Occipital lobe (tissue), 2 donors: ENCODE measurements around the gene KRT79. TPM values are rescaled to one million over a fixed set of nuclear protein-coding genes. Genes with fewer than 3 reads are reported as not detected.

Experiments used
- DNase-seq: peaks from one replicate; lab custom pipeline; 2025; lab: John Stamatoyannopoulos, UW
- total RNA-seq: library from RNA; depleted of rRNA; stranded (reverse); fragments of >200 nt; gene quantifications from one replicate; pipeline ENCODE4 v1.2.3, GENCODE V29; 2014

Gene KRT79
- total RNA-seq, 1 donor from 2014 or later: not detected

- no peak for DNase-seq
Observed at GRCh38 chr12:52819731-52820510, 14.2 kb downstream of the KRT79 start.

DNA sequence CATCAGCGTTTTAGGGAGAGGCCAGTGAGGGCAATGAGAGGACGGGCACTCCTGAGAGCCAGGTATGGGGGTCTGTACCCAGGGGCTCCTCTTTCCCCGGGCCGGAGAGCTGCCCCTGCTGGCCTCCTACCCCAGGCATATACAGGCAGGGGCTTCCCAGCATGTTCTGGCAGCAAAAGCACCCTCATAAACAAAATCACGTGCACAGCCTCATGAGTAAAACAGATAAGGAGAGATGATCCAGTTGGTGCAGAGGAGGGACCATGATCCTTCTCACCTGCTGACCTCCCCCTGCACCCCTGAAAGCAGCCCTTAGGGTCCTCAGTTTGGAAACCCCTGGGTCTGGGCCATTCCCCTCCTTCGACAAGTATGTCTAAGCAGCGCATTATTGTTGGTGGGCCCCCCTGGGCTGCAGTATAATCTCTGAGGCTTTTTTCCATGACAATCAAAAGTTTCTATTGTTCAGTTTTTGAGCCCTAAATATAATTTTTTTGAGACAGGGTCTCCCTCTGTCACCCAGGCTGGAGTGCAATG lies 15.2 kb downstream of the KRT79 start:
- no peak for DNase-seq

DNA sequence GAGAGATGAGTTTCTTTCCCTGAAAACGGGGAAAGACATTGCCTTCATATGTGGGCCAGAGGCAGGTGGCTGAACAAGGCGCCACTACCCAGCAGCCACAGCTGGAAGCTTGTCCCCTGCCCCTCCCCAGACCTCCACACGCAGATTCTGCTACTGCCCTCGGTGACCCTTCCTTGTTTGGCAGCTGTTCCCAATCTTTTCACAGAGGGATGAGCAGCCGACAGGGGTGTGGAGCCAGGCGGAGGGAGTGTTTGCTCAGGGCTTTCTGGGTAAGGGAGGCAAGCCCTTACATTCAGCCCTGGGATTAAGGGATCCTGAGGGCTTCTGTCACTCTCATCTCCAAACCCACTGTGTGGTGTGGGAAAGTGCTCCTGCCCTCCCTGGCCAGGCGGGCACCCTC lies 15.7 kb downstream of the KRT79 start:
- DNase-seq: no peak

- DNase-seq: no peak
Observed at GRCh38 chr12:52817699-52818238, 16.3 kb downstream of the KRT79 start.

GRCh38 chr12:52817003-52817698 lies 17.0 kb downstream of the KRT79 start:
- no peak for DNase-seq

- no peak for DNase-seq
Observed at GRCh38 chr12:52815676-52816588, 18.2 kb downstream of the KRT79 start.

DNA sequence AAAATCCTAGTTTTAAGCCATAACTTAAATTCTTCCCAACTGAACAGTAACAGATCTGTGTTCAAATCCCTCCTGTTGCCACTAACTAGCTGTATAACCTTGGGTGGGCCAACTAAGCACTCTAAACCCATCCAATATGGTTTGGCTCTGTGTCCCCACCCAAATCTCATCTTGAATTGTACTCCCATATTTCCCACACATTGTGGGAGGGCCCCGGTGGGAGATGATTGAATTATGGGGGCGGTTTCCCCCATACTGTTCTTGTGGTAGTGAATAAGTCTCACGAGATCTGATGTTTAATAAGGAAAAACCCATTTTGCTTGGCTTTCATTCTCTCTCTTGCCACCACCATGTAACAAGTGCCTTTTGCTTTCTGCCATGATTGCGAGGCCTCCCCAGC lies 18.9 kb downstream of the KRT79 start:
- no peak for DNase-seq

DNA sequence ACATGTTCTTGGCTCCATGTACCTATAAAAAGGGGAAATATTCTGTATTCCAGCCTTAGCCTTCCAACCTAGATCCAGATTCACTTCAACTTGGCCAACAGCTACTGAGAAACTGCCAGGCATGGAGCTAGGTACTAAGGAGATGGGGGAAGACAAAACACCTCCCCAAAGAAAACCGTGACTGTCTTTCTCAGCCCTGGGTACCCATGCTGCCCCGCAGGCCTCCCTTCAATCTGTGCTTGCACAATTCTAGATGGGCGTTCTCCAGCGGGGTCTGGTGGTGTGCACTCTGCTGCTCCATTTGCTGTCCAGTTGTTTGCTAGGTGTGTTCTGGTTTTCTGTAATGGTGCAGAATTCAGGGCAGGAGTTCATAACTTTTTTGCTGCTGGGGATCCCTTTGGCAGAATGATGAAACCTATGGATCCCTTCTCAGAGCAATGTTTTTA lies 19.4 kb downstream of the KRT79 start:
- DNase-seq: no peak

DNA sequence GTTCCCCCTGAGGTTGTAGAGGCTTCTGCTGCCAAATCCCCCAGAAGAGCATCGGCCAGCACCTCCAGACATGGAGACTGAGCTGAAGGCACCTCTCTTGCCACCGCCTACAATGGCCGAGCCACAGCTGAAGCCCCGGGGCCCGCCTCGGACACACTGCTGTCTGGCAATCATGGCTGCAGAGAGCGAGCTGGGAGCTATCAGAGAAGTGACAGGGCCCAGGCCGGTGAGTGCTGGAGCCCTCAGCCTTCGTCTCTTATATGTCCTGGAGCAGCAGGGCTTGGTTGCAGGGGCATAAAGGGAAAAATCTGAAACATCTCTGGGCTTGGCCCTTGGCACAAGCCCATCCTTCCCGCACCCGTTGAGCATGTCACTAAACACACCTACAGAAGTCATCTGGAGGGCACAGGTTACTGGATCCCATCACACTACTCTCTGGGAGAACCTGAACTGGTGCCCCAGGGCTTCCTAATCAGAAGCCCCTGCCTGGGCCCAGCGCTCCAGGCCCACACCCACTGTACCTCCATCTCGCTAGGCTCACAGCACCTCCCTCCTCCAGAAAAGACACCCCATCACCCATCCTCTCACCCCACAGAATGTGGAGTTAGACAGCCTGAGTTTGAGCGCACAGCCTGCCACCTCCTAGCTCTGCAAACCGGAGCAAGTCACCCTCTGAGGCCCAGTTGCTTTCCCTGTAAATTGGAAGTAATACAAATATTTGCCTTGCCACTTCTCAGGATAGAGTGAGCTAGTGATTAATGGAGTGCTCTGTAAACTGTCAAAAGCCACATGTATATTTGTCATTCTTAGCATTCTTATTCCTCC lies 20.0 kb downstream of the KRT79 start, which contains the start of gene KRT4:
KRT4 (minus strand) TSS at position 232 of the 825 bp plus-strand sequence; CDS start at position 174, 58 bp downstream.
- DNase-seq: no peak

- no peak for DNase-seq
Observed at GRCh38 chr12:52813203-52813819, 20.8 kb downstream of the KRT79 start.

DNA sequence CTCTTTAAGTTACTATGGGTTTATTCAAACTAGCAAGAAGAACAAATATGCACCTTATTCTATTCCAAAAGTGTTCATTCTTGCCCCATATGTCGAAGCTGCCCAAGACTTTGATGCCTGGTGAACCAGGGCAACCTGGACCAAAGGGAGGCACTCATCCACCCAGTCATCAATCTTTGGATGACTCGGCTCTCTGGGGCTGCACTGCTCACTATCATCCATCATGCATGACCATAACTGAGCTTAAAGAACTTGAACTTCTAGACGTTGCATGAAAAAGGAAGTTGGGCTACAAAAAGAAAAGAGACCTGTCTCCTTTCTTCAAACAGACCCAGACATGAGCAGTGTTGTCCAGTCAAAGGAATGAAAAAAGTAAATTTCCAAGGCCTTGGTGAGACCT lies 21.4 kb downstream of the KRT79 start:
- DNase-seq: no peak

GRCh38 chr12:52812073-52812400 lies 22.1 kb downstream of the KRT79 start:
- no peak for DNase-seq

GRCh38 chr12:52811191-52812072 lies 22.7 kb downstream of the KRT79 start:
- no peak for DNase-seq

DNA sequence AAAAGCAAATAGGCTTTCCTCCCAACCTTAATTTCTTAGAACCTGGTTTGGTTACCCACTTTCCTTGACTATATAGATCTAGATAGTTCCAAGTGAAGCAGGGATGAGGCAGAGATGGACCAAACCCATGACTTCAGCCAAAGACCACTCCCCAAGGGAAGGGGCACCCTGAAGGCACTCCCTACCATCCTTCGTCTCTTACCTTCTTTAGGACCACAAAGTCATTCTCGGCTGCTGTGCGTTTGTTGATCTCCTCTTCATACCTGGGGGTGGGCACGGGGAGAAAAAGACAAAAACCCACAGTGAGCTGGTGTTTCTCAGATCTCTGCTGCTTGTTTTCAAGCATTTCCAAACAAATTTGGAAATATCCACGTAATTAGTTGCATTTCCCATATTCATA lies 23.6 kb downstream of the KRT79 start:
- no peak for DNase-seq

DNA sequence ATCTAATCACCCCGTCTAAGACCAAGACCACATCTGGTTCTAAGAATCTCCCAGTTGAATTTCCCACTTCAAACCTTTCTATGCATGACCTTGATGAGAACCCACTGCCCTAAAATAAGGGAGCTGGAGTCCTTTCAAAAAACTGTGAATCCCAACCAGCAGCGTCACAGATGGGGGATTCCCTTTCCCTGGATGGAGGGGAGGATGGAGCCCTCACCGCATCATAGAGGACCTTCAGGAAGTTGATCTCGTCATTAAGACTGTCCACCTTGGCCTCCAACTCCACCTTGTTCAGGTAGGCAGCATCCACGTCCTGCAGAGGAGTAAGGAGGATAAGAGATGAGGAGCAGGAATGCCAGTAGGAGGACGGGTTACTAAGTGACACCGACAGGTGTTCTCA lies 24.9 kb downstream of the KRT79 start:
- no peak for DNase-seq

GRCh38 chr12:52808573-52809160 lies 25.4 kb downstream of the KRT79 start:
- no peak for DNase-seq

- DNase-seq: no peak
Observed at GRCh38 chr12:52807544-52808470, 26.3 kb downstream of the KRT79 start.
